GM20431 (cell line): ENCODE results near the gene OR11H7.
"Not testable (repeated sequence)": the region's sequence is repeated elsewhere in the genome, so short reads cannot be mapped to it uniquely, and the experiment has no call there.

Experiments
- in situ Hi-C: fragments of 300-500 bp; cut with MseI, MboI; formaldehyde crosslinking; loops from one replicate; pipeline ENCODE4 v1.15.0; 2020; ENCODE audit warnings: low sequenced_read_pairs; ENCODE audit not compliant: unreplicated experiment

The OR11H7 gene

GRCh38 chr14:20274062-20274461 lies 45.3 kb downstream of the OR11H7 start:
- in situ Hi-C loops: no loop called here

- in situ Hi-C loops: no loop called here
Observed at GRCh38 chr14:20277409-20277808, 48.6 kb downstream of the OR11H7 start.

GRCh38 chr14:20278414-20278813 lies 49.6 kb downstream of the OR11H7 start:
- in situ Hi-C loops: no loop called here

- in situ Hi-C loops: not testable (repeated sequence)
Observed at GRCh38 chr14:20280265-20280664, 51.5 kb downstream of the OR11H7 start.
